ENCODE results near the gene SIPA1.

Gene SIPA1

DNA sequence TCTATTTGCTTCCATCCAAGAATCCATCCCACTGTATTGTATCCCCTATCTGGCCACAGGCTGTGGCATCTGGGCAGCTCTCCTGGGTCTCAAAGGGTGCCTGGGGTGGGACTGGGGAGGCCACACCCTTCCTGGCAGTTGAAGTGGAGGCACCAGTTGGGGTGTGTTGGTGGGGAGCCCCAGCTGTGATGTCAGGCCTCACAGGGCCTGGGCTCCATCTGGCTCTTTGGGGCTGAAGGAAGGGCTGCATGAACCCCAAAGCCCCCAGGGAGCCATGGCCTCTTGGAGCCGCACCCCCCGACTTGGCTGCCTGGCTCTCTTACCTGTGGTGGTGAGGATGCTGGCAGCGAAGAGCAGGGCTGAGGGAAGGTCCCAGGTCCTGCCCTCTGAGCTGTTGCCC lies 42.8 kb upstream of the SIPA1 start:
- no peak overlapping the region for H3K14ac ChIP-seq (ENCODE audit: low read length)
- no peak for DNase-seq
- no peak overlapping the region for H4K91ac ChIP-seq (ENCODE audit: low read depth, low read length)
- no peak overlapping the region for H3K4me2 ChIP-seq (ENCODE audit: low read length)
- H3K23ac ChIP-seq (ENCODE audit: low read length) = no peak overlapping the region
- peaks cover 25 to 32% of the 10 kb centered on the region in 2 experiments for H3K36me3 ChIP-seq (ENCODE audit: control insufficient read depth in 1 of 2, insufficient read depth in 2 of 2, low read length in 2 of 2)
- no CpG with 5 or more reads among the region's 3 CpGs for WGBS (ENCODE audit: extremely low coverage, insufficient coverage, insufficient read length)
- H4K12ac ChIP-seq (ENCODE audit: low read depth, low read length) = no peak overlapping the region
- peaks cover 3% of the 10 kb centered on the region for H3K79me1 ChIP-seq (ENCODE audit: low read length)
- peaks cover 5% of the 10 kb centered on the region for H3K27me3 ChIP-seq (ENCODE audit: insufficient read depth, low read length)
- no peak overlapping the region for H3K4ac ChIP-seq (ENCODE audit: low read depth, low read length)
- no peak overlapping the region for H3K4me3 ChIP-seq (ENCODE audit: low read depth, low read length)
- no peak overlapping the region for H2BK12ac ChIP-seq (ENCODE audit: low read length)
- no peak overlapping the region for H3K27ac ChIP-seq (ENCODE audit: low read depth, low read length)
- no peaks in the 10 kb centered on the region for H3K79me2 ChIP-seq (ENCODE audit: control insufficient read depth, insufficient read depth, low read length, poor library complexity)
- no peak overlapping the region for H2BK120ac ChIP-seq (ENCODE audit: insufficient read depth, low read length, poor library complexity)
- no peaks in the 10 kb centered on the region for H3K9me3 ChIP-seq (ENCODE audit: insufficient read depth, low read depth, low read length)
- no peak overlapping the region for H2BK5ac ChIP-seq (ENCODE audit: low read depth, low read length, poor library complexity)
- H3K4me1 ChIP-seq (ENCODE audit: control insufficient read depth in 1 of 2, insufficient read depth in 2 of 2, low read length in 2 of 2) = peaks cover 0 to 8% of the 10 kb centered on the region in 2 experiments
- H4K8ac ChIP-seq (ENCODE audit: low read depth, low read length) = no peak overlapping the region
- no peak overlapping the region for H2AK5ac ChIP-seq (ENCODE audit: low read length)
- H3K9ac ChIP-seq (ENCODE audit: low read length) = no peak overlapping the region
- no peak overlapping the region for H3K18ac ChIP-seq (ENCODE audit: low read length)
- H2AFZ ChIP-seq (ENCODE audit: insufficient read depth, low read length, poor library complexity) = no peak overlapping the region

DNA sequence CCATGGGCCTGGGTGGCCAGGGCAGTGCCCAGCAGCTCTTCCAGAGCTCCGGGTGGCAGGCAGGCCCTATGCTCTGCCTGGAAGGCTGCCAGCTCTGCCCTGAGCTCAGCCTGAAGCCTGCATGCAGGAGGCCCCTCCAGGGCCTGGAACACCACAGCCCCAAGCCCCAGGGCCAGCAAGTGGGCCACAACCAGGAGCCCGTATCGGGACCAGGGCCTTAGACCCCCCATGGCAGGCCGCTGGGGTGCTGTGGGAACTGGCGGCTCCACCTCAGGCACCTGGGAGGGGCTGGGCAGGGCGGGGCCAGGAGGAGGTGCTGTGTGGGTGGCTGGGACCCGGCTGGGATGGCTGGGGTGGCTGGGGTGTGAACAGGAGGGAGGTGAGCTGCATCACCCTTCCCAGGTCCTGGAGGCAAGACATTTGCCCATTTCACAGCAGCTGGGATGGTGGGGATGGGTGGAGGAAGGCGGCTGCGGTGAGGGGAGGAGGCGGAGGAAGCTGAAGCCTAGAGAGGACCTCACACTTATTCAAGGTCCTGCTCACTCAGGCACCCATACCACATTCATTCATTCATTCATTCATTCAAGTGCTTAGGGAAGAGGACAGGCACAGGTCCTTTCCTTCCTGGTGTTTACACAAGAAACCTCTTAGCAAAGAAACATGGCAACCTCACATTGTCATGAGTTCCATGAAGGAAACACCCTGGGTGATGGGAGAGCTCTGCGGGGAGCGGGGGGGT lies 42.2 kb upstream of the SIPA1 start, which contains the start of gene KCNK7:
Gene KCNK7 (minus strand): TSS at position 258 of the 739 bp plus-strand sequence. CDS start 28 bp downstream, at position 230.
- H2BK120ac ChIP-seq (ENCODE audit: insufficient read depth, low read length, poor library complexity) = no peak within 1 kb of the TSS
- no peaks in the 10 kb centered on the region for H3K79me2 ChIP-seq (ENCODE audit: control insufficient read depth, insufficient read depth, low read length, poor library complexity)
- peaks cover 0 to 8% of the 10 kb centered on the region in 2 experiments for H3K4me1 ChIP-seq (ENCODE audit: control insufficient read depth in 1 of 2, insufficient read depth in 2 of 2, low read length in 2 of 2)
- H3K79me1 ChIP-seq (ENCODE audit: low read length) = peaks cover 3% of the 10 kb centered on the region
- WGBS (ENCODE audit: extremely low coverage, insufficient coverage, insufficient read length) = no CpG with 5 or more reads among the region's 12 CpGs
- no peak within 1 kb of the TSS for H3K18ac ChIP-seq (ENCODE audit: low read length)
- H2AK5ac ChIP-seq (ENCODE audit: low read length) = no peak within 1 kb of the TSS
- no peak within 1 kb of the TSS for H4K12ac ChIP-seq (ENCODE audit: low read depth, low read length)
- no peak within 1 kb of the TSS for H4K8ac ChIP-seq (ENCODE audit: low read depth, low read length)
- H2AFZ ChIP-seq (ENCODE audit: insufficient read depth, low read length, poor library complexity) = no peak within 1 kb of the TSS
- H3K4me2 ChIP-seq (ENCODE audit: low read length) = no peak within 1 kb of the TSS
- H2BK12ac ChIP-seq (ENCODE audit: low read length) = no peak within 1 kb of the TSS
- peaks cover 5% of the 10 kb centered on the region for H3K27me3 ChIP-seq (ENCODE audit: insufficient read depth, low read length)
- H3K4ac ChIP-seq (ENCODE audit: low read depth, low read length) = no peak within 1 kb of the TSS
- no peak within 1 kb of the TSS for H4K91ac ChIP-seq (ENCODE audit: low read depth, low read length)
- H3K23ac ChIP-seq (ENCODE audit: low read length) = no peak within 1 kb of the TSS
- H3K36me3 ChIP-seq (ENCODE audit: control insufficient read depth in 1 of 2, insufficient read depth in 2 of 2, low read length in 2 of 2) = peaks cover 22 to 30% of the 10 kb centered on the region in 2 experiments
- no peak within 1 kb of the TSS for H3K4me3 ChIP-seq (ENCODE audit: low read depth, low read length)
- H3K27ac ChIP-seq (ENCODE audit: low read depth, low read length) = no peak within 1 kb of the TSS
- DNase-seq = no peak
- no peak within 1 kb of the TSS for H3K14ac ChIP-seq (ENCODE audit: low read length)
- no peak within 1 kb of the TSS for H2BK5ac ChIP-seq (ENCODE audit: low read depth, low read length, poor library complexity)
- H3K9ac ChIP-seq (ENCODE audit: low read length) = no peak within 1 kb of the TSS
- no peaks in the 10 kb centered on the region for H3K9me3 ChIP-seq (ENCODE audit: insufficient read depth, low read depth, low read length)

DNA sequence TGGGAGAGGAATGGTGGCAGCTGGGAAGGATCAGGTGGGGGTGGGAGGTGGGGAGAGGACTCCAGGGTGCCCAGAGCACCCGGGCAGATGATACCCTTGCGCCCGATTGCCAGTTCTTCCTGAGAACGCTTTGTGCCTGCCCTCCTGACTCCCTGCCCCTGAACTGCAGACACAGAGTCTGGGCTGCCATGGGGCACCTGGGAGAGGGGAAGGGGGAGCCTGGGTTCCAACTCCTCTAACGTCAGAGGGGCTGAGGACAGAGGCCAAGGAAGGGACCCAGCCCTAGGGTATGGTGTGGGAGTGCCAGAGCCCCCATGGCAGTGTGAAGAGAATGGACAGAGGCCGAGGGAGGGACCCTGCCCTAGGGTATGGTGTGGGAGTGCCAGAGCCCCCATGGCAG lies 41.4 kb upstream of the SIPA1 start:
- H3K4ac ChIP-seq (ENCODE audit: low read depth, low read length) = no peak overlapping the region
- H4K12ac ChIP-seq (ENCODE audit: low read depth, low read length) = no peak overlapping the region
- H3K4me2 ChIP-seq (ENCODE audit: low read length) = no peak overlapping the region
- no peak overlapping the region for H3K23ac ChIP-seq (ENCODE audit: low read length)
- H3K27me3 ChIP-seq (ENCODE audit: insufficient read depth, low read length) = peaks cover 5% of the 10 kb centered on the region
- H3K4me3 ChIP-seq (ENCODE audit: low read depth, low read length) = no peak overlapping the region
- no peak overlapping the region for H2BK5ac ChIP-seq (ENCODE audit: low read depth, low read length, poor library complexity)
- H3K9me3 ChIP-seq (ENCODE audit: insufficient read depth, low read depth, low read length) = no peaks in the 10 kb centered on the region
- no peaks in the 10 kb centered on the region for H3K79me2 ChIP-seq (ENCODE audit: control insufficient read depth, insufficient read depth, low read length, poor library complexity)
- no peak overlapping the region for H2AFZ ChIP-seq (ENCODE audit: insufficient read depth, low read length, poor library complexity)
- H4K8ac ChIP-seq (ENCODE audit: low read depth, low read length) = no peak overlapping the region
- peaks cover 3% of the 10 kb centered on the region for H3K79me1 ChIP-seq (ENCODE audit: low read length)
- H3K18ac ChIP-seq (ENCODE audit: low read length) = no peak overlapping the region
- H3K9ac ChIP-seq (ENCODE audit: low read length) = no peak overlapping the region
- H3K27ac ChIP-seq (ENCODE audit: low read depth, low read length) = no peak overlapping the region
- H3K14ac ChIP-seq (ENCODE audit: low read length) = no peak overlapping the region
- no peak overlapping the region for H2AK5ac ChIP-seq (ENCODE audit: low read length)
- no peak overlapping the region for H2BK12ac ChIP-seq (ENCODE audit: low read length)
- no peak for DNase-seq
- peaks cover 0 to 8% of the 10 kb centered on the region in 2 experiments for H3K4me1 ChIP-seq (ENCODE audit: control insufficient read depth in 1 of 2, insufficient read depth in 2 of 2, low read length in 2 of 2)
- no CpG with 5 or more reads among the region's 6 CpGs for WGBS (ENCODE audit: extremely low coverage, insufficient coverage, insufficient read length)
- H4K91ac ChIP-seq (ENCODE audit: low read depth, low read length) = no peak overlapping the region
- no peak overlapping the region for H2BK120ac ChIP-seq (ENCODE audit: insufficient read depth, low read length, poor library complexity)
- H3K36me3 ChIP-seq (ENCODE audit: control insufficient read depth in 1 of 2, insufficient read depth in 2 of 2, low read length in 2 of 2) = peaks cover 24 to 30% of the 10 kb centered on the region in 2 experiments

DNA sequence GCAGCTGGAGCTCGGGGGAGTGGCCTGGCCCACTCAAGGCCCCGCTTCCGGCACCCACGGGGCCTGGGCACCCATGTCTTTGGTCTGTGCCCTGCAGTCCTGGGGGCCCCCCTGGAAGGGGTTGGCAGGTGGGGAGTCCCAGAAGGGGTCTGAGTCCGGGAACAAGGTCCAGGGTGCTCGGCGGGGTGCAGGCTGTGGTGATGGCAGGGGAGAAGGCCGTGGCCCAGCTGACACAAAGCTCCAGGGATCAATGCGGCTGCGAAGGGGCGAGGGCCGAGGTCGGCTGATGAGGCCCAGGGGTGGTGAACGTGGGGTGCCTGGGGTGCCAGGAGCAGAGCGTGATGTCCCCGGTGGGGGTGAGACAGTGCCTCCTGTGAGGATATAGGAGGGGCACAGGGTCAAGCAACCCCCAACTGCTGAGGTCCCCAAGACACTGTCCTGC lies 39.6 kb upstream of the SIPA1 start:
- Histone ChIP-seq H3K36me3 (ENCODE audit: control insufficient read depth in 1 of 2, insufficient read depth in 2 of 2, low read length in 2 of 2) (peaks cover 28 to 29% of the 10 kb centered on the region in 2 experiments), H4K12ac (ENCODE audit: low read depth, low read length) (no peak overlapping the region), H3K18ac (ENCODE audit: low read length) (no peak overlapping the region), H3K4me1 (ENCODE audit: control insufficient read depth in 1 of 2, insufficient read depth in 2 of 2, low read length in 2 of 2) (no peaks in the 10 kb centered on the region), H3K79me2 (ENCODE audit: control insufficient read depth, insufficient read depth, low read length, poor library complexity) (no peaks in the 10 kb centered on the region), H3K14ac (ENCODE audit: low read length) (no peak overlapping the region), H2AK5ac (ENCODE audit: low read length) (no peak overlapping the region), H2BK12ac (ENCODE audit: low read length) (no peak overlapping the region), H3K27me3 (ENCODE audit: insufficient read depth, low read length) (no peaks in the 10 kb centered on the region), H4K8ac (ENCODE audit: low read depth, low read length) (no peak overlapping the region), H3K79me1 (ENCODE audit: low read length) (no peaks in the 10 kb centered on the region), H3K9me3 (ENCODE audit: insufficient read depth, low read depth, low read length) (peaks cover 1% of the 10 kb centered on the region), H2AFZ (ENCODE audit: insufficient read depth, low read length, poor library complexity) (no peak overlapping the region), H2BK5ac (ENCODE audit: low read depth, low read length, poor library complexity) (no peak overlapping the region), H3K9ac (ENCODE audit: low read length) (no peak overlapping the region), H4K91ac (ENCODE audit: low read depth, low read length) (no peak overlapping the region), H2BK120ac (ENCODE audit: insufficient read depth, low read length, poor library complexity) (no peak overlapping the region), H3K4me2 (ENCODE audit: low read length) (no peak overlapping the region), H3K4ac (ENCODE audit: low read depth, low read length) (no peak overlapping the region), H3K27ac (ENCODE audit: low read depth, low read length) (no peak overlapping the region), H3K23ac (ENCODE audit: low read length) (no peak overlapping the region), H3K4me3 (ENCODE audit: low read depth, low read length) (no peak overlapping the region)
- no CpG with 5 or more reads among the region's 16 CpGs for WGBS (ENCODE audit: extremely low coverage, insufficient coverage, insufficient read length)
- no peak for DNase-seq
